ENCODE measurements around the gene SLC5A3. TPM values are rescaled to one million over a fixed set of nuclear protein-coding genes. Genes with fewer than 3 reads are reported as not detected.

The SLC5A3 gene
- total and polyA plus RNA-seq, 2 donors (not counting 1 experiment from before 2014, with no cell fraction given) = 1.2 to 16.7 TPM

DNA sequence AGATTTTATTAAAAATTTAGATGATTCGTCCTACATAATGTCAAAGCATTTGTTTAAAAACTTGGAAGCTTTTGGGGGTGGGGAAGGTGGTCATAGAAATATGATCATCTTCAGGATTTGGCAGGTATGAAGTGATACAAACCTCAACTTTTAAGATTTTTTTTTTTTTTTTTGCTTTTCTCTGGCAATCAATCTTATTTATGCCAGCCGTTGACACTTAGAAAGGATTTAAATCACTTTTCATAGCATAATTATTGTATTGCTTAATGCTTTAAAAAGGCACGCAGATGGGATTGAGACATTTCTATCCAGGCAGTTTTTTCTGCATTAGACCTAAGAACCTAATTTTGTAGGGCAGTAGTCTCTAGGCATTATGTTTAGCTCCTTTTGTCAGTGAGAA, 19.7 kb downstream of the SLC5A3 start:
- DNase-seq (no peak), ATAC-seq (ENCODE audit: low read depth) (no peak)
- Mint-ChIP-seq H3K27me3 (no peaks in the 10 kb centered on the region), H3K27ac (no peak overlapping the region), H3K4me3 (no peak overlapping the region), H3K9me3 (ENCODE audit: insufficient read depth) (no peaks in the 10 kb centered on the region), H3K4me1 (peaks cover 57% of the 10 kb centered on the region)
- no CpG with 5 or more reads among the region's 3 CpGs for WGBS (ENCODE audit: insufficient coverage)
- H3K4me3 ChIP-seq (ENCODE audit: control extremely low read depth in 1 of 5, extremely low read depth in 1 of 5, insufficient read depth in 1 of 5, low read depth in 2 of 5, low read length in 4 of 5) = no peak overlapping the region
- no peak overlapping the region for H3K9ac ChIP-seq (ENCODE audit: low read length)
- ChIA-PET POLR2A (interaction anchor here (0.7 kb wide), 1 partner anchor 1943 kb away, joined by 6 read pairs; no protein-coding TSS in a partner anchor), CTCF (interaction anchor here (1.6 to 3.9 kb wide), 3 partner anchors 169 to 269 kb away, joined by 3 to 21 read pairs (median 4); no protein-coding TSS in a partner anchor)
- peaks cover 2 to 11% of the 10 kb centered on the region in 2 experiments for H3K36me3 ChIP-seq (replicated peaks in 1 of 2; ENCODE audit: control extremely low read depth in 1 of 2, control insufficient read depth in 1 of 2, extremely low read depth in 1 of 2, insufficient read depth in 2 of 2, low read length in 1 of 2)
- H3K27me3 ChIP-seq (replicated peaks in 1 of 4; ENCODE audit: control extremely low read depth in 1 of 4, control insufficient read depth in 3 of 4, insufficient read depth in 4 of 4, low read length in 3 of 4) = no peaks in the 10 kb centered on the region
- peaks cover 6 to 14% of the 10 kb centered on the region in 2 donors for H3K4me1 ChIP-seq (ENCODE audit: control insufficient read depth in 2 of 2, insufficient read depth in 2 of 2, low read length in 2 of 2)
- H4K20me1 ChIP-seq (ENCODE audit: control insufficient read depth, insufficient read depth, low read length, poor library complexity, severe bottlenecking) = peaks cover 41% of the 10 kb centered on the region
- no peak for TF ChIP-seq EZH2 (IDR thresholded peaks at IDR 0.05; ENCODE audit: borderline replicate concordance, insufficient read depth, low read depth, low read length, poor library complexity, severe bottlenecking)
- TF ChIP-seq, protein P1, sequence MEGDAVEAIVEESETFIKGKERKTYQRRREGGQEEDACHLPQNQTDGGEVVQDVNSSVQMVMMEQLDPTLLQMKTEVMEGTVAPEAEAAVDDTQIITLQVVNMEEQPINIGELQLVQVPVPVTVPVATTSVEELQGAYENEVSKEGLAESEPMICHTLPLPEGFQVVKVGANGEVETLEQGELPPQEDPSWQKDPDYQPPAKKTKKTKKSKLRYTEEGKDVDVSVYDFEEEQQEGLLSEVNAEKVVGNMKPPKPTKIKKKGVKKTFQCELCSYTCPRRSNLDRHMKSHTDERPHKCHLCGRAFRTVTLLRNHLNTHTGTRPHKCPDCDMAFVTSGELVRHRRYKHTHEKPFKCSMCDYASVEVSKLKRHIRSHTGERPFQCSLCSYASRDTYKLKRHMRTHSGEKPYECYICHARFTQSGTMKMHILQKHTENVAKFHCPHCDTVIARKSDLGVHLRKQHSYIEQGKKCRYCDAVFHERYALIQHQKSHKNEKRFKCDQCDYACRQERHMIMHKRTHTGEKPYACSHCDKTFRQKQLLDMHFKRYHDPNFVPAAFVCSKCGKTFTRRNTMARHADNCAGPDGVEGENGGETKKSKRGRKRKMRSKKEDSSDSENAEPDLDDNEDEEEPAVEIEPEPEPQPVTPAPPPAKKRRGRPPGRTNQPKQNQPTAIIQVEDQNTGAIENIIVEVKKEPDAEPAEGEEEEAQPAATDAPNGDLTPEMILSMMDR (IDR thresholded peaks at IDR 0.05) = no peak
- no peak overlapping the region for H3K27ac ChIP-seq (ENCODE audit: low read length in 2 of 2)
- H2AFZ ChIP-seq (ENCODE audit: insufficient read depth, low read depth, low read length, poor library complexity, severe bottlenecking) = no peak overlapping the region
- H3K4me2 ChIP-seq (replicated peaks; ENCODE audit: low read depth, low read length, poor library complexity, severe bottlenecking) = no peak overlapping the region
- intact Hi-C loops (cut with micrococcal nuclease) = no loop called here
- peaks cover 50% of the 10 kb centered on the region for H3K79me2 ChIP-seq (ENCODE audit: control insufficient read depth, insufficient read depth, low read length)
- no peaks in the 10 kb centered on the region for H3K9me3 ChIP-seq (ENCODE audit: control extremely low read depth in 1 of 3, control insufficient read depth in 2 of 3, insufficient read depth in 1 of 3, low read length in 2 of 3)

DNA sequence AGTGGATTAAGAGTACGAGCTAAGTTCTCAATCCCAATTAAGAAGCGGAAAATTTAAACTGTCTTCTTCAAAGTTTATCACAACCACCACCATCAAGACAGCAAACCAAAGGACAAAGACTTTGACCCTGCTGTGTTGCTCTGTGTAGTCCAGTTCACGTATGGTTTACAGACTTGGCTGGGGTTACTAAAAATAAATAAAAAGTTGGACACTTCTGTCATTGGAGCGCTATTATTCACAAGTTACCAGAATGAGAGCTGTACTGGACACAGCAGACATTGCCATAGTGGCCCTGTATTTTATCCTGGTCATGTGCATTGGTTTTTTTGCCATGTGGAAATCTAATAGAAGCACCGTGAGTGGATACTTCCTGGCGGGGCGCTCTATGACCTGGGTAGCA, 21.6 kb downstream of the SLC5A3 start:
- POLR2A ChIA-PET = no interaction called here
- intact Hi-C loops (cut with micrococcal nuclease) = no loop called here
- TF ChIP-seq, protein P1 (IDR thresholded peaks at IDR 0.05) = no peak
- TF ChIP-seq EZH2 (IDR thresholded peaks at IDR 0.05; ENCODE audit: borderline replicate concordance, insufficient read depth, low read depth, low read length, poor library complexity, severe bottlenecking) = no peak
- no peak overlapping the region for H3K9ac ChIP-seq (ENCODE audit: low read length)
- no peaks in the 10 kb centered on the region for H3K27me3 ChIP-seq (replicated peaks in 1 of 4; ENCODE audit: control extremely low read depth in 1 of 4, control insufficient read depth in 3 of 4, insufficient read depth in 4 of 4, low read length in 3 of 4)
- H4K20me1 ChIP-seq (ENCODE audit: control insufficient read depth, insufficient read depth, low read length, poor library complexity, severe bottlenecking) = peaks cover 41% of the 10 kb centered on the region
- no peaks in the 10 kb centered on the region for H3K9me3 ChIP-seq (ENCODE audit: control extremely low read depth in 1 of 3, control insufficient read depth in 2 of 3, insufficient read depth in 1 of 3, low read length in 2 of 3)
- H3K27ac ChIP-seq (ENCODE audit: low read length in 2 of 2) = no peak overlapping the region
- peaks cover 64% of the 10 kb centered on the region for H3K4me1 Mint-ChIP-seq
- no peak overlapping the region for H3K4me2 ChIP-seq (replicated peaks; ENCODE audit: low read depth, low read length, poor library complexity, severe bottlenecking)
- peaks cover 6 to 14% of the 10 kb centered on the region in 2 donors for H3K4me1 ChIP-seq (ENCODE audit: control insufficient read depth in 2 of 2, insufficient read depth in 2 of 2, low read length in 2 of 2)
- H3K9me3 Mint-ChIP-seq (ENCODE audit: insufficient read depth) = no peaks in the 10 kb centered on the region
- 93% methylated on average over 3 of the region's 7 CpGs for WGBS (ENCODE audit: insufficient coverage)
- no peak for DNase-seq
- no peak overlapping the region for H2AFZ ChIP-seq (ENCODE audit: insufficient read depth, low read depth, low read length, poor library complexity, severe bottlenecking)
- peaks cover 2 to 11% of the 10 kb centered on the region in 2 experiments for H3K36me3 ChIP-seq (replicated peaks in 1 of 2; ENCODE audit: control extremely low read depth in 1 of 2, control insufficient read depth in 1 of 2, extremely low read depth in 1 of 2, insufficient read depth in 2 of 2, low read length in 1 of 2)
- H3K79me2 ChIP-seq (ENCODE audit: control insufficient read depth, insufficient read depth, low read length) = peaks cover 62% of the 10 kb centered on the region
- no peak for ATAC-seq (ENCODE audit: low read depth)
- H3K27me3 Mint-ChIP-seq = no peaks in the 10 kb centered on the region
- CTCF ChIA-PET = interaction anchor here (1.6 to 1.7 kb wide), 2 partner anchors 170 to 253 kb away, joined by 4 read pairs; no protein-coding TSS in a partner anchor
- H3K4me3 Mint-ChIP-seq = no peak overlapping the region
- H3K4me3 ChIP-seq (ENCODE audit: control extremely low read depth in 1 of 5, extremely low read depth in 1 of 5, insufficient read depth in 1 of 5, low read depth in 2 of 5, low read length in 4 of 5) = no peak overlapping the region
- H3K27ac Mint-ChIP-seq = no peak overlapping the region

All from B cell (primary cell).